IMR-90 (cell line): ENCODE measurements around the gene UNC13B.

Experiments used
- BHLHE40 ChIP-seq: fragments of 150-350 bp; IDR thresholded peaks from 2 replicates; pipeline ENCODE4 v1.6.1; 2016; ENCODE audit warnings: mild to moderate bottlenecking, low read depth, low read length
- CEBPB ChIP-seq: IDR thresholded peaks from 2 replicates; pipeline ENCODE4 v1.6.1; 2012; ENCODE audit warnings: low read depth, low read length, improper control_type of control experiment
- MAFK ChIP-seq: IDR thresholded peaks from 2 replicates; pipeline ENCODE4 v1.6.1; 2012; ENCODE audit warnings: low read depth, low read length, improper control_type of control experiment
- MAZ ChIP-seq: IDR thresholded peaks from 2 replicates; pipeline ENCODE4 v1.6.1; 2012; ENCODE audit warnings: low read depth, mild to moderate bottlenecking, low read length, improper control_type of control experiment, moderate library complexity, borderline replicate concordance
- MXI1 ChIP-seq: IDR thresholded peaks from 2 replicates; pipeline ENCODE4 v1.6.1; 2012; ENCODE audit warnings: low read depth, mild to moderate bottlenecking, low read length, moderate library complexity, borderline replicate concordance
- POLR2A ChIP-seq: IDR thresholded peaks from 2 replicates; pipeline ENCODE4 v1.6.1; 2012; ENCODE audit warnings: mild to moderate bottlenecking, low read depth, low read length
- RAD21 ChIP-seq: IDR thresholded peaks from 2 replicates; pipeline ENCODE4 v1.6.1; 2012; ENCODE audit warnings: low read length, improper control_type of control experiment
- RCOR1 ChIP-seq: IDR thresholded peaks from 2 replicates; pipeline ENCODE4 v1.6.1; 2012; ENCODE audit warnings: mild to moderate bottlenecking, low read length, improper control_type of control experiment; ENCODE audit not compliant: insufficient replicate concordance
- RFX5 ChIP-seq: IDR thresholded peaks from 2 replicates; pipeline ENCODE4 v1.8.0; 2012; ENCODE audit warnings: low read depth, mild to moderate bottlenecking, low read length, moderate library complexity
- SMC3 ChIP-seq: fragments of 150-350 bp; IDR thresholded peaks from 2 replicates; pipeline ENCODE4 v1.6.1; 2016; ENCODE audit warnings: low read depth, mild to moderate bottlenecking, antibody characterized with exemption, low read length, moderate library complexity
- TF ChIP-seq, protein P1 (sequence below): conservative IDR thresholded peaks from 2 replicates; pipeline ENCODE4 v1.5.1; 2012; ENCODE audit warnings: mild to moderate bottlenecking, low read depth, low read length, improper control_type of control experiment
- TF ChIP-seq, protein P2 (sequence below): fragments of 150-350 bp; IDR thresholded peaks from 2 replicates; pipeline ENCODE4 v1.6.1; 2016; ENCODE audit warnings: low read depth, mild to moderate bottlenecking, low read length, moderate library complexity, borderline replicate concordance

DNA sequence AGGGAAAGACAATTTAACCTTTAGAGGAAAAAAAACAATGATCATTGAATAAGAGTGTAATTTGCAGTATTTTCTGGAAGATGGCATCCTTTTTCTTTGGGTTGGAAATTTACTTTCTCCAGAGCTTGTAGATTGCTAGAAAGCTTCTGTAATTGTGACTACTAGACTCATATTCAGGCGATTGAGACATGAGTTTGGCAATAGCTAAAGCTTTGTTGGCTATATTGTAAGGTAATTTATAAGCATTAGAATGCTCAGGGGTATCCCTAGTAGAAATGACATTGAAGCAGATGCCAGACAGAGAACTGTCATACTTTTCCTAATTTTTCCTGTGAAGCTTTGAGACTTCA, 115.3 kb downstream of the UNC13B start:
- TF ChIP-seq, protein P1, sequence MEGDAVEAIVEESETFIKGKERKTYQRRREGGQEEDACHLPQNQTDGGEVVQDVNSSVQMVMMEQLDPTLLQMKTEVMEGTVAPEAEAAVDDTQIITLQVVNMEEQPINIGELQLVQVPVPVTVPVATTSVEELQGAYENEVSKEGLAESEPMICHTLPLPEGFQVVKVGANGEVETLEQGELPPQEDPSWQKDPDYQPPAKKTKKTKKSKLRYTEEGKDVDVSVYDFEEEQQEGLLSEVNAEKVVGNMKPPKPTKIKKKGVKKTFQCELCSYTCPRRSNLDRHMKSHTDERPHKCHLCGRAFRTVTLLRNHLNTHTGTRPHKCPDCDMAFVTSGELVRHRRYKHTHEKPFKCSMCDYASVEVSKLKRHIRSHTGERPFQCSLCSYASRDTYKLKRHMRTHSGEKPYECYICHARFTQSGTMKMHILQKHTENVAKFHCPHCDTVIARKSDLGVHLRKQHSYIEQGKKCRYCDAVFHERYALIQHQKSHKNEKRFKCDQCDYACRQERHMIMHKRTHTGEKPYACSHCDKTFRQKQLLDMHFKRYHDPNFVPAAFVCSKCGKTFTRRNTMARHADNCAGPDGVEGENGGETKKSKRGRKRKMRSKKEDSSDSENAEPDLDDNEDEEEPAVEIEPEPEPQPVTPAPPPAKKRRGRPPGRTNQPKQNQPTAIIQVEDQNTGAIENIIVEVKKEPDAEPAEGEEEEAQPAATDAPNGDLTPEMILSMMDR, result no peak
- TF ChIP-seq MXI1, result no peak
- TF ChIP-seq RAD21, result no peak
- no peak for TF ChIP-seq BHLHE40
- TF ChIP-seq POLR2A, result no peak
- no peak for TF ChIP-seq MAFK
- no peak for TF ChIP-seq CEBPB
- TF ChIP-seq MAZ, result no peak
- no peak for TF ChIP-seq SMC3
- TF ChIP-seq RCOR1, result no peak
- TF ChIP-seq RFX5, result no peak
- TF ChIP-seq, protein P2, sequence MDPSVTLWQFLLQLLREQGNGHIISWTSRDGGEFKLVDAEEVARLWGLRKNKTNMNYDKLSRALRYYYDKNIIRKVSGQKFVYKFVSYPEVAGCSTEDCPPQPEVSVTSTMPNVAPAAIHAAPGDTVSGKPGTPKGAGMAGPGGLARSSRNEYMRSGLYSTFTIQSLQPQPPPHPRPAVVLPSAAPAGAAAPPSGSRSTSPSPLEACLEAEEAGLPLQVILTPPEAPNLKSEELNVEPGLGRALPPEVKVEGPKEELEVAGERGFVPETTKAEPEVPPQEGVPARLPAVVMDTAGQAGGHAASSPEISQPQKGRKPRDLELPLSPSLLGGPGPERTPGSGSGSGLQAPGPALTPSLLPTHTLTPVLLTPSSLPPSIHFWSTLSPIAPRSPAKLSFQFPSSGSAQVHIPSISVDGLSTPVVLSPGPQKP, result no peak
